Vein endothelial cell (primary cell): ENCODE measurements around the gene PPP3R1. TPM values are rescaled to one million over a fixed set of nuclear protein-coding genes. Genes with fewer than 3 reads are reported as not detected.

ENCODE experiments used
- total RNA-seq: library from RNA; depleted of rRNA; stranded (reverse); fragments of >200 nt; gene quantifications from 2 replicates; pipeline ENCODE4 v1.2.3, GENCODE V29; 2012

PPP3R1 gene, protein sequence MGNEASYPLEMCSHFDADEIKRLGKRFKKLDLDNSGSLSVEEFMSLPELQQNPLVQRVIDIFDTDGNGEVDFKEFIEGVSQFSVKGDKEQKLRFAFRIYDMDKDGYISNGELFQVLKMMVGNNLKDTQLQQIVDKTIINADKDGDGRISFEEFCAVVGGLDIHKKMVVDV
- total RNA-seq: 27.1 and 35.8 TPM in 2 replicates

DNA sequence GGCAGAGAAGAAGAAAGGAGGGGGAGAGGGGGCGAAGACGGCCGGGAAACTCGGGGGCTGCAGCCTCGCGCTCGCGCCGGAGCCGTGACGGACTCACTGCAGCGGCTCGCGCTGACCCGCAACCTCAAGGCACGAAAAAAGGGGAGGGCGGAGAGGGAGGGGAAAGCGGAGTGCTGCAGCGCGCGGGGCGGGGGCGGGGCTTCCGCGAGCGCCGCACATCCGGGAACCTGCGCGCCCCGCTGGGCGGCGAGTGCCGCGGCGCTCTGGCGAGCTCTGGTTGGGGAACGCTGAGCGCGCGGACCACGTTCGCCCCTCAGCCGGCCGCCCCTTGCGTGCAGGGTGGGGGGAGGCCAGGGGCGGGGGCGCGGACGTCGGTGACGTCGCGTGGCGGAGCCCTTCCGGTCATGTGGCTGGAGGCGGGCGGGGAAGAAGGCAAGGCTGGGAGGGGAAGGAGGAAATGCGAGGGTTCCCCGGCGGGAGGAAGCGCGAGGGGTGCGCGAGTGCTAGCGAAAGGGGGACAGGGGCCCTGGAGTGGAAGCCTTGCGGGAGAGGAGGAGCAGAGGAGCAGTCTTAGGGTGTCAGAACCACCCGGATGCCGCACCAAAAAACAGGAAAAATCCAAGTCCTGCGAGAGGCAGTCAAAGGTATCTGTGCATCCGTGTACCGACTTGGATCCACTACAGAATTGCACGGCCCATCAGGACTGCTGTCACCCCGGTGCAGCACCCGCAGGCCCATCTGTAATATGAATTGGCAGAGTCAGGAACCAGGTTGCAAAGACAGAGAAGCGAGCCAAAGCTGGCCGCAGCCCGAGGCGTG lies at the start of gene PPP3R1:
Gene PPP3R1 (minus strand): TSS at position 133 of the 819 bp plus-strand sequence. CDS start 405 bp downstream, outside the sequence.

DNA sequence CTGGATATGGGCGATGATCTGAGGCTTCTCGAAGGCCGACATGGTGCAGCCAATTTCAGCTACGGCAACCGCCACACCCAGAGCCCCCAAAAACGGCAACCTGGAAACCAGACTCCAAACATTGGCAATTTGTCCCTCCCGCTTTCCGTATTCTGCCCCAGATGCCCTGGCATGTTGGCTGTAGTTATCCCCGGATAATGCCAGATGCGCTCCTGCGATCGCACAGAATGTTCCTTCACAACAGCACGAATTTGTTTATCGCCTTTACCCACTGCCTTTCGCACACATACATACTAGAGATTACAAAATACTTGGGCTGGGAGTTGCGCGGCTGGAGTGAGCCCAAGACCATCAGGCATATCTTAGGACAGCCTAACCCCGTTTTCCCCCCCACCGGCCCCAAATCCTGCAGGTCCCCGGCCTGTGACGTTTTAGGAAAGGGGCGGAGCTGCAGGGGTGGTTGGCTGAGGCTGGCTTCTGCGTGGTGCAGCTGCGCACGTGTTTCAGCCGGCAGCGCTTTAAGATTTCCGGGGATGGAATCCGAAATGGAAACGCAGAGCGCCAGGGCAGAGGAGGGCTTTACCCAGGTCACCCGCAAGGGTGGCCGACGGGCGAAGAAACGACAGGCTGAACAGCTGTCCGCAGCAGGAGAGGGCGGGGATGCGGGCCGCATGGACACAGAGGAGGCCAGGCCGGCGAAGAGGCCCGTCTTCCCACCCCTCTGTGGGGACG lies 94.8 kb downstream of the PPP3R1 start, which contains the start of gene PNO1:
Gene PNO1 (plus strand): TSS at position 487 of the 732 bp plus-strand sequence. CDS start 47 bp downstream, at position 534.

Other genes with a start within 250 kb of the PPP3R1 start
- 20.3 and 35.1 TPM in 2 replicates for gene C1D, start 189.5 kb downstream of the PPP3R1 start, total RNA-seq
- gene PNO1, start 94.6 kb downstream of the PPP3R1 start, total RNA-seq: 17.0 and 23.2 TPM in 2 replicates
- 46.4 and 48.7 TPM in 2 replicates for gene CNRIP1, start 67.4 kb upstream of the PPP3R1 start, total RNA-seq
- under 0.01 and 0.10 TPM in 2 replicates for gene PLEK, start 112.8 kb upstream of the PPP3R1 start, total RNA-seq
- 0.33 and 0.48 TPM in 2 replicates for gene FBXO48, start 214.8 kb upstream of the PPP3R1 start, total RNA-seq
- gene APLF, start 215.1 kb upstream of the PPP3R1 start, total RNA-seq: 4.2 and 5.6 TPM in 2 replicates